CMK (cell line): Measurements from ENCODE around the gene NPAS2.

Source experiments
- DNase-seq: peaks from one replicate; pipeline ENCODE4 v3.0.0-alpha.2; 2010; ENCODE audit warnings: low read depth

Gene NPAS2

DNA sequence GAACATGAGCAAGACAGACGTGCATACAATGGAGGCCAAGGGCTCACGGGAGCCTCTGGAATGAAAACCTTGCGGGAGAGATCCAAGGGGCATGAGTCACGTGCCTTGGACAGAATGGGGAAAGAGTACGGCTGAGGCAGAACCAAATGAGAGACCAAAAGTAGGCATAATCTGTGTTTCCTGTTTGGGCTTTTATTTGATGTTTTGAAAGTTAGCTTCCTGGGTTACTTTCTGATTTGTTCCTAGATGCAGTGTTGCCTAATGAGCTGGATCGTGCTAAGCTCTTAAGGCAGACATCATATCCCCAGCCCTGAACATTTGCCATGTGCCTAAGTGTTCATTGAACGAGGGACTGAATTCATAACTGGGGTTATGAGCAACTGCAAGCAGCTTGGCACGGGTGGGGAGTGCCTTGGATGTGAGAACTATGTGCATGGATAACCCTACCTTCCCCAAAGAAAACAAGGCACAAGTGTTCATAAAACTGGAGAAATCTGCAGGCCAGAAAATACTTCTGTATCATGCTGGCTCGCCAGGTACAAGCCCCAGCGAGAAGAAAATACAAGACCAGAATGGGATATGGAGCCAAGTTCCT is 121.8 kb downstream of the NPAS2 start:
- DNase-seq, result no peak

DNA sequence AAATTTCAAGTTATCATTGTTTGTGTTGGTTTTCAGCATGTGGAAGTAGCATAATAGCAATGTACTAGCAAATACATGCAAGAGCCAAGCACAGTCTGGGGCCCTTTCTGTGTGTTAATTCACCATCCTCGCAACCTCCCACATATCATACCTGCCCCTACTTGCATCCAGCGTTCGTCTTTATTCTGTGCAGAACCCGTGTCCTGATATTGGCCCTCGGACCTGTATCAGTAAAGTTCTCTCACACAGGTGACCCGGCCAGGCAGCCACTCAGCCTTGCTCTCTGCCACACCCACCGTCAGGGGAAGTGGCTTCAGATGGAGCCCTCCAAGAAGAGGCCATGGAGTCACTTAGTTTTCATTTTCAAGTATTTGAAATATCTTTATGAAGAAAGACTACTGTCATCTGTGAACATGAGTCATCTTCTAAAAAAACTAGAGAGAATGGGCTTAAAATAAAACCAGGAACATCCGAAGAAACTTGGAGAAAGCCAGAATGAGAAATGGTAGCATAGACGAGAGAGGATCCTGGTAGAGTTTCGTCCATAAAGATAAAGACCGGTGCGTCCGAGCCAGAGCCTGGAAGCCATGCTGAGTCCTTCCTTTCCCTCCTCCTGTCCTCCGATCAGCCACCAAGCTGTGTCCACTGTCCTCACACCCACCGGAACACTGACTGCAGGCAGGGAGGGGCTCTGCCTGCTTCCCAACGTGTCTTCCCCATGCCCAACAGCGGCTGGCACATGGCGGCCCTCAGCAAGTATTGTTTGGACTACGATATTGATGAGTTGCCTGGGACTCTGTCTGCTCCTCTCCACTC is 124.9 kb downstream of the NPAS2 start:
- DNase-seq, result no peak

DNA sequence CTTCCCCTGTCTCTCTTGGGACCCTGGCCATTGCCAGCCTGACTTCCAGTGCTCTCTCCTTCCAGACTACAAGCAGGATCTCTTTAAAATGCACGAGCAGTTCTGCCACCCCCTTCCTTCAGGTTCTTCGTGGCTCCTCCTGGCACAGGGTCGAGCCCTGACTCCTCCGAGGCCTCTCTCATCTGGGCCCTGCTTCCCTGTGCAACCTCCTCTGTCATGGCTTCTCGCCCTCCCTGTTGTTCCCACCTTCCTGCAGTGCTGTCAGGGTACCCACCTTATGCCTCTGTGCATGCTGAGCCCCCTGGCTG is 125.4 kb downstream of the NPAS2 start:
- DNase-seq, result no peak

DNA sequence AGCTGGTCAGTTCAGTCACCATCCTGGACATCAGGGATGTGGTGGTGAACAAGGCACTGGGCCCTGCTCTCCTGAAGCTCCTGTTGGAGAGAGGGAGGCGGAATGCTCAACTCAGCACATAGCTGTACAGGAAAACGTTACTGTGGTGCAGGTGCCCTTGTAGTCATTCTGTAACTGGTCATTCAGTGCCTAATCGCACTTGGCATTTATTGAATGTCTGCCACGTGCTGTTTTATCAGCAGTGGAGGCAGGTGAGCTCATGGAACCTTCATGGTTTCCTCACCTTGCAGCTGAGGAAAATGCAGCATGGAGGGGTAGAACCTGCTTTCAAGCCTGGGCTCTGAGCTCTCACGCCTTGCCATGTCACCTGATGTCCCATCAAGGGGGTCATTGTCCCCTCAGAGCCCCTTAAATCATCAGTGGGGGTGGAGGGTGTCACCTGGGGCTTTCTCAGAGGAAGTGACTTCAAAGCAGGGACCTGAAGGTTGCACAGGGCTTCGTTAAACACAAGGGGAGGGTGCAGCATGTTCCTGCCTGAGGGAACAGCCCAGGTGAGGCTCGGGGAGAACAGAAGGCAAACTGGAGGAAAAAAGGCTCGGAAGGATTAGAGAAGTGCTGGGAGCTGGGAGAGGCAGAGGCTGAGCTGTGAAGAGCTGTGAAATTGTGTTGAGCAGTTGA is 126.1 kb downstream of the NPAS2 start:
- no peak for DNase-seq

- no peak for DNase-seq
Observed at GRCh38 chr2:100948942-100949811, 129.2 kb downstream of the NPAS2 start.

DNA sequence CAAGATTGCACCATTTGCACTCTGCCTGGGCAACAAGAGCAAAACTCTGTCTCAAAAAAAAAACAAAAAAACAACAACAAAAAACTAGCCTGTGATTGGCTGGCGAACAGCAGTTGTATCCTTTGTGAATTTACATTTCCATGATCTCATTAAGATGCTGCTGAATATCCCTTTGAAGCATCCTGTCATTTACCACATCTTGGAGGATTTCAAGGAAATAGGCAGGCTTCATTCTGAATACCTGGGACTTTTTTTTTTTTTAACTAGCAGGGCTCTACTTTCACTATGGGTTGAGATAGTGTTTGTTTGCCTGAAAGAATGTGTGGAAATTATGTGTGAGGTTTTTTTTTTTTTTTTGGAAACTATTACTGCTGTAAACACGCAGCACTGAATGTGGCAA is 132.6 kb downstream of the NPAS2 start:
- no peak for DNase-seq

DNA sequence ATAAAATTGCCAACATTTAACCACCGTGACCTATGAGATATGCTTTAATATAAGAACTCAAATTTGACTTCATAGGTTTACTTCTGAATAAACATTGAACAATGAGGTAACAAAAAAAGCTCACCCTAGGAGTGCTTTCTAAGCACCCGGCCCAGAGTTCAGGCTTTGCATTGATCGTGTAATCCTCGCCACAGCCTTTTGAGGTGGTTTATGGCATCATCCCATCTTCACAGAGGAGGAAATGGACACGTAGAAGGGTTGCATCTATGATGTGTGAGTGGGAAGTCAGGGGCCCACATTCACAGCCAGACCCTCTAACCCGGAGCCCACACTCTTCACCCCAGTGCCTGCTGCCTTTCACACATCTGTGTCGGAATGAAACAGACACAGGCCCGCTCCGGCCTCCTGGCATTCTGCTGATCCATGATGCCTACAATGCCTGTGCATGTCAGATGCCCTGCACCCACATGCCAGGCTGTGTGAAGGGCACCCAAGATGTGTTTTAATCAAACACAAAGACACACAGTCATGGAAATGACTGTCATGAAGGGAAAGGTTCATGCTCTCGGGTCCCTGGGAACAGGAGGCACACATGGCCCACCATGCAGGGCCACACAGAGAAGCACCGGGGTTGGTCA is 133.6 kb downstream of the NPAS2 start:
- DNase-seq, result no peak

DNA sequence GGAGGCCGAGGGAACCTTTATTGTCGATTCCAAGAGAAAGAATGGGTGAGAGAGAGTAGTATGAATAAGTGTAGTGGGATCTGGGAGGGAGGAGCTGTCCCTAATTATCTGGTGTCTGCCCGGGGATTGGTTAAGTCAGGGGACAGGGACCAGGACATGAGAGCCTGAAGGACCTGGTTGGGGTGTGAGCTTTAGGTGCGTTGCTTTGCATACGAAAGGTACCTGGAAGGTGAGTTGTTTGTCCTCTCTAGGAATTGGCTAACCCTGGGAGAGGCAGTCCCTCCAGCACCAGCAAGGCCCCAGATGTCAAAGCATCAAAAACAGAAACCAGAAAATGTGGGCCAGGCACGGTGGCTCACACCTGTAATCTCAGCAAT is 134.1 kb downstream of the NPAS2 start:
- DNase-seq, result no peak

DNA sequence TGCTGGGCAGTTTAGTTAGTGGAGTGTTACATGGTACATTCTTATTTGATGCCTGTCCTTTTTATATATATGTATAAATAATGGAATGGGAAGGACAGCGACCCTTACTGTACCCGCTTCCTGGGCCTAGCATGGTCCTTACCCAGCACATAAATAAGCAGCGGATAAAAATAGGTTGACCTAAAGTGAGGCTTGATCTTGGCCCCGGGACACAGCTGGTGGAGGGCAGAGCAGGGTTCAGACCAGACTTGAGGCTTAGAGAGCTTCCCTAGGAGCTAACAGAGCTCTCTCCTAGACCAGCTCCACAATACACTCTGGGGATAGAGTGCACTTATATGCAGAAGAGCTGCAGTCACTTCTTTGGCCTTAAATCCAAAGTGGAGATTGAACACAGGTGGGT is 135.3 kb downstream of the NPAS2 start:
- no peak for DNase-seq

DNA sequence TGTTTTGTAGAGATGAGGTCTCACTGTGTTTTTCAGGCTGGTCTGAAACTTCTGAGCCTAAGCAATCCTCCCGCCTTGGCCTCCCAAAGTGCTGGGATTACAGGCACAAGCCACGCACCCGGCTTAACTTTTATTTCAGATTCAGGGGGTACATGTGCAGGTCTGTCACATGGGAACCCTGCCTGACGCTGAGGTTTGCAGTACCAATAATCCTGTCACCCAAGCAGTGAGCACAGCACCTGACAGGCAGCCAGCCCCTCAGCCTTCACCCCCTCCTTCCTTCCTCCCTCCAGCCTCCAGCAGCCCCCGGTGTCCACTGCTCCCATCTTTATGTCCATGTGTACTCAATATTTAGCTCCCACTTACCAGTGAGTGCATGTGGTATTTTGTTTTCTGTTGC is 136.1 kb downstream of the NPAS2 start:
- DNase-seq, result no peak

DNA sequence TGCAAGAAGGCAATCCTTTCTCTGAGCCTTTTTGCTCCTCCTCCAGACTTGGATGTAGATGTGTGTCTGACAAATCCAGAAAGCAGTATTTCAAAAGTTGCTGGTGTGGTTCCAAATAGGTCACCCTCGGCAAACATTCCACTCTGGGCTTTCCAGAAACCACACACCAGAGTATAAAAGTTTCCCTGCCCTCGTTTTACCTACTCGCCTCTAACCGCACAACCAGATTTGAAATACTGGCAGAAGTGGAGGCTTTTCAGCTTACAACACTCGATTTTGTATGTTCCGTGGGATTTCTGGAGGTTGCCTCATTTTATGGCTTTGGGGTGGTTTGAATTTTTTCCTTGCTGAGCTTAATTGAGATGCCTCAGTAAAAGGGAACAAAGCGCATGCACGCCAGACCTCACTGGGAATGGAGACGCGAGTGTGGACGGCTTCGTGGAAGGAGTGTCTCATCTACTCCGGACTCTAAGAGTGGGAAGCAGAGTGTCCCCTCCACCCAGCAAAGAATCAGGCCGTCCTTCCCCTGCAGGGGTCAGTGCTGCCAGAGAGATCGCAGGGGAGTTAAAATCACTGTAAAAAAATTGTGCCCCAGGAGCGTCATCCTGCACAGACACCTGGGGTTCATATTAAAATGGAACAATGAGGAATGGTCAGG is 138.2 kb downstream of the NPAS2 start:
- no peak for DNase-seq

DNA sequence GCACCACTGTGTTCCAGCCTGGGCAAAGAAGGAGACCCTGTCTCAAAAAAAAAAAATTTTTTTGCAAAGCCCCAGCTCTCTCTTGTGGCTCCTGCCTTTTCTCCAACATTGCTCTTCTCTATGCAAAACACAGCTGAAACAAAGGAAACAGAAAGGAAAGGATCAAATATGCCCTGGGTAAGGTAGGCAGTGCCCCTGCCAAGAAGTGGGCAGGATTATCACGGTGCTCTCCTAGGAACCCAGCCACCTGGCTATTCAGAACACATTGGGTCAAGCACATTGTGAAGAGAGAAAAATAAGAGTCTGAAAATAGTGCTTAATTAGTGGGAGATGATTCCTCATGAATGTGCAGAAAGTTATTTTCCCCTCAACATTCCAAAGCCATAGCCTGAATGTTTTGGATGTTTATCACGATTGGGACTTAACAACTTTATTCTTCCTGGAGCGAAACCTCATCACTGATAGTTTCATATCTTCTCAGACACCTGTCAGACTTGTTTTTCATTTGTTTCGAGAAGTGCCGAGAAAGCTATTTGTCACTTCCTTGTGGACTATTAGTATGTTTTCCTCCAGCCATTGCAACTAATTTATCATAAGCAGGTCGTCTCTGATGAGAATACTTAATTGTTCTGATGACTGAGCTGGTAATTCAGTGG is 139.4 kb downstream of the NPAS2 start:
- DNase-seq, result no peak

DNA sequence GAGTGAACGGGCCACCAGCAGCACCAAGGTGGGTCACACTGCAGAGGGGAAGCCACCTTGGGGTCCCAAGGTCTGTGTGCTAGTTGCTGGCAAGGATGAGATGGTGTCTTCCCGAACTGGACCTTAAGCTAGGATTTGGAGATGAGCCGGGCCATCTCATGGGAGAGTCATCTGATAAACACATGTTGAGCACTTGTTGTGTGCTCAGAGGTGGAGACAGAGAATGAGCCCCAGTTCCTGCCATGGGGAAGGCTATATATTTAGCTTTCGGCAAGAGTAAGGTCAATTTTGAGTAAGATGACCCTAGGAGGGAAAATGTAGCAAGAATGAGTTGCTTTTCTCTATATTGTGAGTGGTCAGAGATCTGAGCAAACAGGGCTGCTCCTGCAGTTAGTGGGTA is 140.7 kb downstream of the NPAS2 start:
- DNase-seq, result no peak

- no peak for DNase-seq
Observed at GRCh38 chr2:100962366-100963025, 142.6 kb downstream of the NPAS2 start.

DNA sequence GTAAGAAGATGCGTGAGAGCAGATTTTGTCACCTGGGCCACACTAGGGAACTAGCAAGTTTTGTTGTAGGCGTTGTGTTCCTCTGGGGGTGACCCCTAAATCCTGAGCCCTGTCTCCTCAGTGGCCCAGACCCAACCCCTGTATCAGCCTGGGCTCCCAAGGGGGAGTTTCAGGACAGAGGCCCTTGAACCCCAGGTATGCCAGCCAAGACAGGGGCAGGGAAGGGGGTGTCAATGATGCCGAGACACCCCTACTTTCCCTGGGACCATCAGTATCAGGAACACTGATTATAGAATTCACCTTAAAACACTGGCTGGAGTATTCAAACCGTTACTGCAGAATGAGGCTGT is 143.1 kb downstream of the NPAS2 start:
- DNase-seq, result no peak

DNA sequence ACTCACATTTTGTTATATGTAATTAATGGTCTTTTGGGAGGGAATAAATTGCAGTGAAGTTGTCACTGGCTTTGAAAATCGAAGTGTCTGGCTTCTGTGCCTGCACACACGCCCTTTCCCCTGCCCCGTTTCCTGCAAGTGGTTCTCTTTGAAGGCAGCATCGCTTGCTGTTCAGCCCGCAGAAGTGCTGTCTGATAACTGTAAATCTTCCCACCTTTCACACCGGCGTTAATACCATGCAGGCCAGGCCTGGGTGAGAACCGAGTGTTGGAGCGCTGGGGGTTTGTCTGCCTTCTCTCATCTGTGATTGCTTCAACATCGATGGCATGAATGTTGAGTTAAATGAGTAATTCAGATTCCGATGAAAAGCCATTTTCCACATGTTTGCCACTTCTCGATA is 144.3 kb downstream of the NPAS2 start:
- DNase-seq, result no peak

DNA sequence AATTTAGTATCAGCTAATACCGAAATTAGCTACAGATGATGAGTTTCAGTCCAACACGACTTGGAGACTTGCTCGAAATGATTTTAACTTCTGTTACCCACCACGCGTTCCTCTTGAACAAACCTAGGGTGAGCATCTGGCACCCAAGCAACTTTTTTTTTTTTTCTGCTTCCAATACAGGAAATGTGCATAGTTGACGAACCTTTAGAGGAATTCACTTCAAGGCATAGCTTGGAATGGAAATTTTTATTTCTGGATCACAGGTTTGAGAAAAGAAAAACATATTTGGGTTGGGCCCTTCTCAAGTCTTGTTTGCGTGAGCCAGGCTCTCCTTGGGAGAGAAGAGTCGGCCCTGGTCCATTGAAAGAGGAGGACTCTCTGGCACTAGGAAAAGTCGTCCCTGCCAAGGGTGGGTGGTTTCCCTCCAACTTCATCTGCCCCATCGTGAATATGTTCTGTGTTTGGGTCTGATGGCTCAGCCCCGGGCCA is 144.8 kb downstream of the NPAS2 start:
- no peak for DNase-seq

GRCh38 chr2:100965596-100965995 is 145.7 kb downstream of the NPAS2 start:
- no peak for DNase-seq

DNA sequence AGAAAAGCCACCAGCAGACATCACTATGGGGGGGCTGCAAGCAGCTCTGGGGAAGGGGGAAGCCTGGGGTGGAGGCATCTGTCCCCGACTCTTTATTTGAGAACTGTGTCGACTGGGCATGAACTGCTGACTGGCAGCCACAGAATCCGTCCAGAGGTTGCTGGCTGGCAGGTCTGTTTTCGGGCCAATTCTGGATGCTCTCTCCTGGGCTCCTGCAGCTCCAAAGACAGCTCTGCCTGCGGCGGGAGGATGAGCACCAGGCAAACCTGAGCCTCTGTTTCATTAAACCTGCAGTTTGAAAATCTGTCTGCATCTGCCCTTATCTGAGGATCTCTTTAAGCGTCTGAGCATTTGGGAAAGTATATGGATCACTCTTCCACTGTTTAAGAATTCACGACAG is 147.8 kb downstream of the NPAS2 start:
- no peak for DNase-seq
